GM19025 (cell line): ENCODE results near the gene ZFP1.
"Not testable (repeated sequence)": the region's sequence is repeated elsewhere in the genome, so short reads cannot be mapped to it uniquely, and the experiment has no call there.

Source experiments
- ATAC-seq: cut with Tn5 transposase; IDR thresholded peaks from one replicate; pipeline ENCODE4 v1.9.1; 2021; ENCODE audit warnings: mild to moderate bottlenecking, low read depth, moderate library complexity; ENCODE audit not compliant: unreplicated experiment

The ZFP1 gene

DNA sequence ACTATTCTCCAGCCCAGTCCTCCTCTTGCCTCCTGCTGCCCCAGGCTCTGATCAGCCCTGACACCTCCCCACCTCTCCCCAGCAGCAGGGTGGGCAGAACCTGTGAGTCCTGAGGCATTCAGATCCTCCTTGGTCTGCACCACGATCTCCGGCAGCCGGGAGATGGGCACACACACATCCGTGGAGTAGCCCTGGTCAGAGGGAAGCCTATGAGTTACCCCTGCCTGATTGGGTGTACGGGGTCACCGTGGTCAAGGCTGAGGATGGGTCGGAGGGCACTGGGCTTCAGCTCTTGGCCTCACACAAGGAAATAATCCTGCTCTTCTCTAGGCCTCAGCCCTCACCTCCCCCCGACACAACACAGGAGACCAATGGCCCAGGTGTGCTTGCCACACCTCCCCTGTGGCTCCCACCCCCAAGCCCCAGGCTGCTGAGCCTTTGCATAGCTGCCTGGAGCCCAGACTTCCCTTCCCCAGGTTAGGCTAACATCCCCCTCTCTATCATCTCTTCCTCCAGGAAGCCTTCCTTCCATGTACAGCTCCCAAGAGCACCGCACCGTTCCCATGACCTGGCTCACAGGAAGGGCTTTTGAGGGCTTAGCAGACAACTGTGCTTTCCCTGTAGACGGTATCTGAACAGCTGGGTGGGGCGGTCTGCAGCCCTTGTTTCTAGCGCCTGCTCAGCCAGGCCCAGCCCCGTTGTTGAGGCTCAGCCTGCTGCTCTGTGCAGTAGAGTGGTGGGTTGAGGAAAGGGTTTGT lies 35.4 kb upstream of the ZFP1 start:
- no peak for ATAC-seq

DNA sequence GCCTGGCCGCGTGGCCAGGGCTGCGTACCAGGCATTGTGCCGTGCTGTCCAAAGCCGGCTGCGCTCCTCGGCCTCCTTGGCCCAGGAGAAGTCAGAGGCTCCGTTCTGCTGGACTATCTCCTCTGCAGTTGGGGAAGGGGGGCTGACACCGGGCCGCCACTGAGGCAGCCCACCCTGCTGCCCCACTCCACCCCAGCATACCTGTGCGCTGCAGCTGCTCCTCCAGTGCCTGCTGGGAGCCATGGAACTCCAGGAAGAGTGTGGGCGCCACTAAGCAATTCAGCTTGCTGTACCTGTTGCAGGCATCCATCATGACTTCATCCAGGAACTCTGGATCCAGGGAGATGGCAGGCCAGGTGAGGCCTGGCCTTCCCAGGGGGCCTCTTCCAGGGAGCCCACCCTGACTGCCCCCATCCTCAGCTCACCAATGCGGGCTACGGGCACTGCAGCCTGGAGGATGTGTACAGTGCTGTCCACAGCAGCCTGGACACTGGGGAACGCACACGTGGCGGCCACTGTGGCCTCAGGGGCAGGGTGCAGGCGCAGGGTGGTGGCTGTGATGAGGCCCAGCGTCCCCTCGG lies 34.7 kb upstream of the ZFP1 start:
- ATAC-seq, result no peak

DNA sequence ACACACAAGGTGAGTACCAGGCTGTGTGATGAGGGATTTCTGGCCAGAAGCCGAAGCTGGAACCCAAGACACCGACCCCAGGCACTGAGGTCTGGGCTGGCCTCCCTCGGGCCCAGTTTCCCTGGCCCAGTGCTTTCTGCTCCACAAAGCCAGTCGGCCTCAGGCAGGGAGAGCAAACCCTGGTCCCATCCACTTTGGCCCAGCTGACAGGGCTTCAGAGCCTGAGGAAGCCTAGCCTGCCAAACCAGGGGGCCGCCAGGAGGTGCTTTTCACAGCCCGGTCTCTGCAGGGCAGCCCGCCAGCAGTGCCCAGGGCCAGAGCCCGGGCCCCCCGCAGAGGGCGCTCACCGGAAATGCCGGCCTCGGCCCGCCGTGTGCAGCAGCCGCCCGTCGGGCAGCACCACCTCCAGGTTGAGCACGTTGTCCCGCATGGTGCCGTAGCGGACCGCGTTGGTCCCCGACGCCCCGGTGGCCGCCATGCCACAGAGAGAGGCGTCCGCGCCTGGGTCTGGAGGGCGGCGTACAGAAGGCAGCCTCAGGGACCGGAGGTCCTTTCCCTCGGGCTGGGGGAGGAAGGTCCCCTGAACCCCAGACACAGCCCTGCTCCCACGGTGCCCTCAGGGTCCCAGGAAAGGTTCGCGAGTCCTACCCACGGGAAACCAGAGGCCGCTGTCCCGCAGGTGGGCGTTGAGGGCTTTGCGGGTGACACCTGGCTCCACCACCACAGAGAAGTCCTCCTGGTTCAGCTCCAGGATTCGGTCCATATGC lies 34.0 kb upstream of the ZFP1 start:
- ATAC-seq, result no peak

GRCh38 chr16:75114946-75115825 lies 33.1 kb upstream of the ZFP1 start:
- ATAC-seq, result no peak

DNA sequence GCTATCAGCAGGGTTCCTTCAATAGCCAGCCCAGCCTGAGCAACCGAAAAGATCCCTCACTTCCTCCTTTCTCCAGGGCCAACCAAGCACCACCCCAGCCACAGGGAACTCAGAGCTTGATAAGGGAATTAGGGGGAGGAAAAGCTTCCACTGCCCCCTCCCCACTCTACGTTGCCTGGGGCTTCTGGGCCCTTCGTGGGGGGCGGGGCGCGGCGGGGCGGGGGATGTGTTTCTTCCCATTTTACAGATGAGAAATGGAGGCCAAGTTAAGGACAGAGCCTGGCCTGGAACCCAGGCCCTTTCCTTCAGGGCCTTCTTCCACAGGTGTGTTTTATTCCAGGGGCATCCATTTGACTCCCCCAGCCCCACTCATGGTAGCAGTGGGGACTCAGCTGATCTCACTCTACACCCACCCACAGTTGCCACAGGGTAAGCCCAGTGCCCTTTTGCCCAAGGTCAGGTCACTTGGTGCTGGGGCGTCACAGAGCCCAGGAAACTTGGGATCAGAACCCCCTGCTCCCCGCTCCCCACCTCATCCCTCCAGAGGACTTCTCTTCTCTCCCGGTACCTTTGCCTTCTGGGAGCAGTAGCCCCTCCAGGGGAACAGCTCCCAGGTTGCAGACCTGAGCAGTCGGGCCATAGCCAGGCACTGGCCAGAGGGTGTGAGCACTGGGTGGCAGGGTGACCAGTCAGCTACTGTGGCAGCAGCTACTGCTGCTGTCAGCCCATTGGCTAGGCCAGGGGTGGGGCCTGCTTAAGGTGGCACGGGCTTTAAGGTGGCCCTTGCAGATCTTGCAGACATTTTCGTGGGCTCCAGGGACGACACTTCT lies 32.0 kb upstream of the ZFP1 start, which contains the start of gene LDHD:
LDHD (minus strand) TSS at position 700 of the 830 bp plus-strand sequence; CDS start at position 640, 60 bp downstream.
- ATAC-seq, result no peak

DNA sequence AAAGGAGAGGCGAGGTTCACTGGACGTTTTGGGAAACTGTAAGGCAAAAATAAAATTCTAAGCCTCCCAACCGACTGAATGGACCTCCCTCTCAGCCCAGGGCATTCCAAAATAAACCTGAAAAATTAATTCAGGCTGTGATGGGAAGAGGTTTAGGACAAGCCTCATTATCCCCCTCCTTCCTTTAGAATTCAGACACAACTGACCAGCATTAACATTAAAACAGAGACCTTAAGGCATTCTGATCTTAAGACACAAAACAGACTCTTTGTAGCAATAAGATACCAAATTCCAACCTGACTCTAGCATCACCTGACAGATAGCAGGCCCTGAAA lies 31.4 kb upstream of the ZFP1 start:
- ATAC-seq, result no peak

- no peak for ATAC-seq
Observed at GRCh38 chr16:75118943-75119539, 29.3 kb upstream of the ZFP1 start.

DNA sequence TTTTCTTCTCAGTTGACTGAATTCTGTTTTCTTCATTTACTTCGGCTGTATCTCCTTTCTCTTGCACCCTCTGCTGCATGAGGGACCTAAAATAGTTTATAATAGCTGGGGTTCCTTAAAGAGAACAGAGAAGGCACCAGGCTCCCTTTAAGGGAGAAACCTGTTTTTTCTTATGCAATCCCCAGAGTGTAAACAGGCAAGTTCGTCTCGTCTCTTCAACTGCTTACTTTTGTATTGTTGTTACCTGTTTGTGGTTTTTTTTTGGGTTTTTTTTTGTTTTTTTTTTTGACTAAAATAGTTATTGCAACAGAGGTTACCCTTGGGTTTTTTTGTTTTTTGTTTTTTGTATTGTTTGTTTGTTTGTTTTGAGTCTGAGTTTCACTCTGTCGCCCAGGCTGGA lies 28.1 kb upstream of the ZFP1 start:
- no peak for ATAC-seq

- no peak for ATAC-seq
Observed at GRCh38 chr16:75121949-75122568, 26.3 kb upstream of the ZFP1 start.

GRCh38 chr16:75122609-75123008 lies 25.7 kb upstream of the ZFP1 start:
- ATAC-seq, result no peak

DNA sequence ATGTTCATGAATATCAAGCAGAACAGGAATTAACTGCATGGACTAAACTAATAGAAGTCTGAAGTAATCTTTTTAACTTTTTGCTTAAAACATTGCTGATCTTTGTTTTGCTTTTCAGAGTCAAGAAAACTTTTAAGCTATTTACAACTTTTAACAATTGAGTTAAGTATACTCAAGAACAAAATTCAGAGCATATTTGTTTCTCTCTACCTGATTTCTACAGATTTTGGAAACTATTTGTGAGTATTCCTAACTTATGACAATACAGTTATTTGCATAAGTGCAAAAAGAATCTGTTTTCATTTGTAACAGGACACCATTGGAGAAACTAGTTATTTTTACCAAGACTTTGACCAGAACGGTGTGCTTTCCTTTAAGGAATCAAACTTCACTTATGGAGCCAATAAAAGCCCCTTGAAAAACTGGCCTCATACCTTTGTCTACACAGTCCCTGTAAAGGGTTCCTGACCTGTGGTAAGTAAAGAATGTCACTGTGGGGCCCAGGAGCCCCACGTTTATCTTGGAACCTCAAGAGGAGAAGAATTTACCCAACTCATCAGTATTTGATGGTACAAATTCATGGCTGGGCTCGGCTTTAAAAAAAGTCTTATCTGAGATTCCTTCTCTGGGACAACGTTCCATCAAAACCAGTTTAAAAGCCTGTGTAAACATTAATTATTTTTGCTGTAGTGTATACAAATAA lies 20.5 kb upstream of the ZFP1 start:
- ATAC-seq, result no peak

DNA sequence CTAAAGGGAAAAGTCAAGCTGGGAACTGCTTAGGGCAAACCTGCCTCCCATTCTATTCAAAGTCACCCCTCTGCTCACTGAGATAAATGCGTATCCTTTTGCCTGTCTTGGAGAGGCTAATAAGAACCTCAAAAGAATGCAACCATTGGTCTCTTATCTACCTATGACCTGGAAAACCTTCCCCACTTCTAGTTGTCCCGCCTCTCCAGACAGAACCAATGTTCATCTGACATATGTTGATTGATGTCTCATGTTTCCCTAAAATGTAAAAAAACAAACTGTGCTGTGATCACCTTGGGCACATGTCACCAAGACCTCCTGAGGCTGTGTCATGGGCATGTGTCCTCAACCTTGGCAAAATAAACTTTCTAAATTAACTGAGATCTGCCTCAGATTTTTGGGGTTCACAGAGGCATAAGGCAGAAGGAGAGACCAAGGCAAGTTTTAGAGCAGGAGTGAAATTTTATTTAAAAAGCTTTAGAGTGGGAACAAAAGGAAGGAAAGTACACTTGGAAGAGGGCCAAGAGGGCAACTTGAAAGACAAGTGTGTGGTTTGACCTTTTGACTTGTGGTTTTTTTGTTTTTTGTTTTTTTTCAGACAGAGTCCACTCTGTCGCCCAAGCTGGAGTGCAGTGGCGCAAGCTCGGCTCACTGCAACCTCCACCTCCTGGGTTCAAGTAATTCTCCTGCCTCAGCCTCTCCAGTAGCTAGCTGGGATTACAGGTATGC lies 18.7 kb upstream of the ZFP1 start:
- ATAC-seq, result not testable (repeated sequence)

DNA sequence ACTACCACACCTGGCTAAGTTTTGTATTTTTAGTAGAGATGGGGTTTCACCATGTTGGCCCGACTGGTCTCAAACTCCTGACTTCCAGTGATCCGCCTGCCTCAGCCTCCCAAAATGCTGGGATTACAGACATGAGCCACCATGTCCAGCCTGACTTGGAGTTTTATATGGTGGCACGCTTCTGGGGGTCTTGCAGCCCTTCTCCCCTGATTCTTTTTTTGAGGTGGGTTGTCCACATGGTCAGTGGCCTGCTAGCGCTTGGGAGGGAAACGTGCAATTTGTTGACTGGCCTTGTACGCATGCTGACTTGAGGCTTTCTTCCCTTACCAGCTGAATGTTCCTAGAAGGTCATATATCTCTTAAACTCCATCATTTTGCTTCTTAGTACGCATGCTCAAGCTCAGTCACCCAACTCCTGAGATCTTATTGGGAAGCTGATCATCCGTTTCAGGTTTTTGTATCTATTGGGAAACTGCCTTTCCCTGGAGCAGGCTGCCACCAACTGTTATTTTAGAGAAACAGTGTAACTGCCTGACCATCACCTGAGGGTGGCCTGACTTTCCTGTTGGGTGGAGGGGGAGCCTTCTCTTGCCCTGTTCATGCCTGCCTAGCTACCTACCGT lies 18.1 kb upstream of the ZFP1 start:
- no peak for ATAC-seq

GRCh38 chr16:75131081-75131480 lies 17.2 kb upstream of the ZFP1 start:
- ATAC-seq, result no peak

DNA sequence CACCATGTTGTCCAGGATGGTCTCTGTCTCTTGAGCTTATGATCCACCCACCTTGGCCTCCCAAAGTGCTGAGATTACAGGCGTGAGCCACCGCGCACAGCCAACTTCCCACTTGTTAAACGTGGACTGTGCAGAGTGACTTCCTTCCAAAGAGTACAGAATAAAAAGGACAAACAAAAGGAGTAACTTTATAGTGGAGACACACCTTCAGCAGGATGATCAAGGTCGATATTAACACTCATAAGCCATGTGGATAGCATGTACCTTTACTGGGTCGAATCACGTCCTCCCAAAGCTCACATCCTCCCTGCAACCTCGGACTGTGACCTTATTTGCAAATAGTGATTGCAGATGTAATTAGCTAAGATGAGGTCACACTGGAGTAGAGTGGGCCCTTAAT lies 10.1 kb upstream of the ZFP1 start:
- ATAC-seq, result no peak

- ATAC-seq, result no peak
Observed at GRCh38 chr16:75138636-75139035, 9.7 kb upstream of the ZFP1 start.

DNA sequence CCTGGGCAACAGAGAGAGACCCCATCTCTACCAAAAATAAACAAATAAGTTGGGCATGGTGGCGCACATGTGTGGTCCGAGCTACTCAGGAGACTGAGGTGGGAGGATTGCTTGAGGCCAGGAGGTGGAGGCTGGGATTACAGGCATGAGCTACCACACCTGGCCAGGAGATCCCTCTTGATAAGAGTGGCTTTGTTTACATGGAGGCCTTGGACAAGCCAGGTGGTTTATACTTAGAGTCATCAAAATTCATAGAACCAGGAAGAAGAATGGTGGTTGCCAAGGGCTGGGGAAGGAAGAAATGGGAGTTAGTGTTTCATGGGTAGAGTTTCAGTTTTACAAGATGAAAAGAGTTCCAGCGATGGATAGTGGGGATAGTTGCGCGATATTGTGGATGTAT lies 8.8 kb upstream of the ZFP1 start:
- no peak for ATAC-seq
